NCI-H226 (cell line): ENCODE results near the gene KCTD7.
"Not testable (repeated sequence)": the region's sequence is repeated elsewhere in the genome, so short reads cannot be mapped to it uniquely, and the experiment has no call there.

Experiments used
- DNase-seq: peaks from one replicate; pipeline ENCODE4 v3.0.0-alpha.2; 2015

The KCTD7 gene

DNA sequence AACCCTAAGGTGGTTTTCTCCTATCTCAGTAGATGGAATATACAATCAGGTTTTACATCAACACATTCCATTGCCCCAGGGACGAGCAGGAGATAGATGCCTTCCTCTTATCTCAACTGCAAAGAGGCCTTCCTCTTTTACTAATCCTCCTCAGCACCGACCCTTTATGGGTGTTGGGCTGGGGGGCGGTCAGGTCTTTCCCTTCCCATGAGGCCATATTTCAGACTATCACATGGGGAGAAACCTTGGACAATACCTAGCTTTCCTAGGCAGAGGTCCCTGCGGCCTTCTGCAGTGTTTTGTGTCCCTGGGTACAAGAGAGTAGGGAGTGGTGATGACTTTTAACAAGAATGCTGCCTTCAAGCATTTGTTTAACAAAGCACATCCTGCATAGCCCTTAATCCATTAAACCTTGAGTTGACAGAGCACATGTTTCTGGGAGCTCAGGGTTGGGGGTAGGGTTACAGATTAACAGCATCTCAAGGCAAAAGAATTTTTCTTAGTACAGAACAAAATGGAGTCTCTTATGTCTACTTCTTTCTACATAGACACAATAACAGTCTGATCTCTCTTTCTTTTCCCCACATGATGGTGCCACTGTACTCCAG is 9.2 kb upstream of the KCTD7 start:
- not testable (repeated sequence) for DNase-seq

DNA sequence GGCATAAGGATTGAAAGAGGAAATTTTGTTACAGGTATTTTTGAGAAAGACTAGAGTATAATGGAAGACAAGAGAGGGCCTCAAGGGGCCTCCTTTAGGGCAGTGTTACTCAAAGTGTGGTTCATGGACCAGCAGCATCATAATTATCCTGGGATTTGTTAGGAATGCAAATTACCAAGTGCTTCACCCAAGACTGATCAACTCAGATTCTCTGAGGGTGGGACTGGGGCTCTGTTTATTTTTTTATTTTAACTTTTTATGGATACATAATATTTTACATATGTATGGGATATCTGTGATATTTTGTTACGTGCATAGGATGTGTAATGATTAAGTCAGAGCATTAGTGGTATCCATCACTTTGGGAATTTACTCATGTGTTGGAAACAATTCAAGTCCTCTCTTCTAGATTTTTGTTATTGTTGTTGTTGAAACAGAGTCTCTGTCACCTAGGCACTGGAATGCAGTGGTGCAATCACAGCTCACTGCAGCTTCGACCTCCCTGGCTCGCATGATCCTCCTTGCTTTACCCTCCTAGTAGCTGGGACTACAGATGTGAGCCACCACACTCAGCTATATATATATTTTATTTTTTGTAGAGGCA is 2.2 kb upstream of the KCTD7 start:
- no peak for DNase-seq

DNA sequence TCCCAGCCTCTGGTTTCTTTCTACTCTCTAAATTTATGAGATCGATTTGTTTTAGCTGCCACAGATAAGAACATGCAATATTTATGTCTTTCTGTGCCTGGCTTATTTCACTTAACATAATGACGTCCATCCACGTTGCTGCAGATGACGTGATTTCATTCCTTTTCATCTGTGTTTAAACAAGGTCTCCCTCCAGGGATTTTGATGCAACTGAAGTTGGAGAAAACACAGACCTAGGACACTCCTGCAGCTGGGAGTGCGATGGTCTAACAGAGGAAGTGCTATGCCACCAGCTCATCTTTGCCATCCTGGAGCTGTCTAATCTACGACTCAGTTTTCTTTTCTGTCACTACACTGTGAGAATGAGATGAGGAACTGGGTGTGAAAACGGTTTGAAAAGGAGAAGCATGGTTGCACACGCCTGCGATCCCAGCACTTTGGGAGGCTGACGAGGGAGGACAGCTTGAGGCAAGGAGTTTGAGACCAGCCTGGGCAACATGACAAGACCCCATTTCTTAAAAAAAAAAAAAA is 1.5 kb upstream of the KCTD7 start:
- no peak for DNase-seq

DNA sequence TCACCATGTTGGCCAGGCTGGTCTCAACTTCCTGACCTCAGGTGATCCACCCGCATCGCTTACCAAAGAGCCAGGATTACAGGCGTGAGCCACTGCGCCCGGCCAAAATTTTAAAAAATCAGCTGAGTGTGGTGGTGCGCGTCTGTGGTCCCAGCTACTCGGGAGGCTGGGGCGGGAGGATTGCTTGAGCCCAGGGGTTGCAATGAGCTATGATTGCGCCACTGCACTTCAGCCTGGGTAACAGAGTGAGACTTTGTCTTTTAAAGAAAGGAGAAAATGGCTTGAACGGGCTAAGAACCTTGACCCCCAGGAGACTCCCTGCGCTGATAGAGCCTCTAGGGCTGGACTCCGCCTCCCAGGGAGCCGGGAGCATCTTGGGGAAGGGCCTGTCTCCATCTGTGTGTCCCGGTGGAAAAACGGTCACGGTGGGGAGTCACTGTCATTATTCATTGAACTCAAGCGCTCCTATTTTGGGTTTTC is 760 bp upstream of the KCTD7 start:
- DNase-seq: no peak

DNA sequence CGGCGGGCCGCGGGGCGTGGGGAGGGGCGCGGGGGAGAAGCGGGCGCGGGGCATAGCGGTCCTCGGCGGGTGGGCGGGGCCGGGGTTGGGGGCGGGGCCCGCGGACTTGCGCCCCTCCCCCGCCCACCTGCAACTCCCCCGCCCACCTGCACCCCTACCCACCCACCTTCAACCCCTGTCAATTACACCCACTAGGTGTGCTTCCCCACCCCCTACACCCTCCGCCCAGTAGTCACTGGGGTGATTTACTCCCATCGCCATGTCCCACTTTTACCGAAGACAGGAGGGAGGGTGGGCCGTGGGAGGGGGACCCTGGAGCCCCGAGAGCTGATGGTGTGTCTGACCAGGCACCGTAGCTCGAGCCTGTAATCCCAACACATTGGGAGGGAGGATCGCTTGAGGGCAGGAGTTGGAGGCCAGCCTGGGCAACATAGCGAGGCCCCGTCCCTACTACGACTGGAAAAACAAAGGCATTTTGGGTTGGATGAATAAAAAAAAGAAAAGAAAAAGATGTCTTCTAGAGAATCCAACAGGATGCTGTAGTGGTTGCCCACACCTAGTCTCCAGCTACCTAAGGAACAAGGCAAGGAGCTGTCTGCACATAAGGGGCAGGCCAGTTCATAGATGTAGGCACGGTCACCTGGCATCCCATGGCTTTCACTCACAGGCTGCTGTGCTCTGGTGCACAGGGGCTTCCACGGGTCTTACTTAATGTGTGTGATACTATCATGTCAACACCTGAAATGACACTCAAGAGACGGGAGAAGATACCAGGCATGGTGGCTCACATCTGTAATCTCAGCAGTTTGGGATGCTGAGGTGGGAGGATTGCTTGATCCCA is 761 bp downstream of the KCTD7 start:
- no peak for DNase-seq

DNA sequence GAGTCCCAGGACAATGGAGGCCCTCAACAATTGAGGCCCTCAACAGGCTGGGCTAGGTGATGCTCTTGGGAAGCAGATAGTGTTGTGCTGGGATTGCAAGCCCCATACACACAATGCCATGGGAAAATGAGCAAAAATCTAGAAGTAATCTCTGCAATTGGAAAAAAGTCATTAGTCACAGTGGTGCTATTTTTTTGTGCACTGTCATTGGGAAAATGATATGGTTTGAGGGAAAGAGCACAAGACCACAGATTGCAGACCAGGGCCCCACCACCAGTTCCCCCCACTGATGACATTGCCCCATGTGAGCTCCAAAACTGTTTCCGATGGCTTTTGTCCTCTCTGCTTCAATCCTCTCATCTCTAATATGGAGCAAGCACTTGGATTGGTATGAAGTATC is 1.9 kb downstream of the KCTD7 start:
- DNase-seq: no peak

DNA sequence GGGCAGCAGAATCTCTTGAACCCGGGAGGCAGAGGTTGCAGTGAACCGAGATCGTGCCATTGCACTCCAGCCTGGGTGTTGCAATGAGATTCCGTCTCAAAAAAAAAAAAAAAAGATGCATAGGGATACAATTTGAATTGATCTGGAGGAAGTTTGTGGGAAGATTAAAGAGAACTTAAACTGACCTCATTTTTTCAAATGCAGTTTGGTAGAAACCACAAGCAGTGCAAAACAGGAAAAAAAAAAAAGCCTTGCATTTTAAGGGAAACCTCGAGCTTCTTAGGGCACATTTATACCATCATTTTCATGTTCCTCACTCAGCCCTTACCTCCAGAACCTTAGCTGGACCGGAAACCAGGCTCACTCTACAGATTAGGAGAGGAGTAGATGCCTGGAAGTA is 2.8 kb downstream of the KCTD7 start:
- DNase-seq: no peak

DNA sequence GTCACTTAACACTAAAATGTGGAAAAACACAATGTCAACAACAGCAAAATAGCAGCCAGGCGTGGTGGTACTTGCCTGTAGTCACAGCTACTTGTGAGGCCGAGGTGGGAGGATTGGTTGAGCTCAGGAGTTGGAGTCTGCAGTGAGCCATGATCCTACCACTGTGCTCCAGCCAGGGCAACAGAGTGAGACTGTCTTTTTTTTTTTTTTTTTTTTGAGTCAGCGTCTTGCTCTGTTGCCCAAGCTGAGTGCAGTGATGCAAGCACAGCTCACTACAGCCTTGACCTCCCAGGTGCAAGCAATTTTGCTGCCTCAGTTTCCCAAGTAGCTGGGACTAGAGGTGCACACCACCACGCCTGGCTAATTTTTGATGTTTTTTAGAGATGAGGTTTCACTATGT is 6.1 kb downstream of the KCTD7 start:
- no peak for DNase-seq

DNA sequence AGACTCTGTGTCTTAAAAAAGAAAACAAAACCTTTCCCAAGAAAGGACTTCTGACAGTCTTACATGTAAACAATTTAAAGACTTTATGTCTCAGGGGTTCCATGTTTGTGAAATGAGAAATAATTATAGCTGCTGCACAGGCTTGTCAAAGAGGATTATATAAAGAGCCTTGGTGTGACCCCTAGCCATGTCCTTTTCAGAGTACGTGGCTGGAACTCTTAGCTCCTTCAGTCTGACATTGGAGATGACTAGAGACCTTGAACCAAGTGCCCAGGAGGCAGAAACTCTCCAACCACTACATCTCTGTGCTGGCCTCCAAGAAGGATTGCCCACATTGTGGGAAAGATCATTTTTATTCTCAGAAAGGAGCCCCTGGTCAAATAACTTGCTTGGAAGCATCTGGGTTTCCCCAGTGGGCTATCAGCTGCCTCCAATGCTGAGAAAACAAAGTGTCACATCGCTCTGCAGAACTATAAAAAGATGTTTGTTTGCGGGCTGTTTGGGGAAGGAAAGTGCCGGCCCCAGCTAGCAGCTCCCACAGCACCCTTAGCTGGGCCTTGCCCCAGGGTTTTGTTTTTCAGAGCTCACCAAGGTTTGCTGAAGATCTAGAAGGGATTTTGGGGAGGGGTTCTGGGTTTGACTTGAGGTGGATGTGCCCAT is 6.8 kb downstream of the KCTD7 start:
- DNase-seq: not testable (repeated sequence)

DNA sequence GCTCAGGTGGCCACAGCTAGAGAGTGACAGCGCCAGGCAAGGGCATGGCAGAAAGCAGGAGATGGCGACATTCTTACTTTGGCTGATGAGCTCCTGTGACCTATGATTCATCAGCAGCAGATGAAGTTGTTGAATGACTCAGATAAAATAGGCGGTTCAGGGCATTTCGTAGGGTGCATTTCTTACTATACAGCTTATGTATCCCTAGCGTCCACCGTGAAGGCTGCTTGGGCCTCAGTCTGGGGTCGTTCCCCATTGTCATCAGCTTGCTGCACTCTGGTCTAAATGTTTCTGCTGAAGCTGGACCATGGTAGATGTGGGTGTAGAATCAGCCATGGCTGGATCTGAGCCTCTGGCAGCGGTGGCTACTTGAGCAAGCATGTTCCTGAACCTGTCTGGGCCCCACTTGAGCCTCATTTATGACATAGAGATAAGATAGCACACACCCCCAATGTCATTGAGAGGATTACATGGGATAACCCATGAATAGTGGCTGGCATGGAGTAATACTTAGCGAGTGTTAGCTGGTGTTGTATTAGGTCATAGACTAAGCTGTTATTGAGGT is 7.4 kb downstream of the KCTD7 start:
- DNase-seq: peak; percentile 73

DNA sequence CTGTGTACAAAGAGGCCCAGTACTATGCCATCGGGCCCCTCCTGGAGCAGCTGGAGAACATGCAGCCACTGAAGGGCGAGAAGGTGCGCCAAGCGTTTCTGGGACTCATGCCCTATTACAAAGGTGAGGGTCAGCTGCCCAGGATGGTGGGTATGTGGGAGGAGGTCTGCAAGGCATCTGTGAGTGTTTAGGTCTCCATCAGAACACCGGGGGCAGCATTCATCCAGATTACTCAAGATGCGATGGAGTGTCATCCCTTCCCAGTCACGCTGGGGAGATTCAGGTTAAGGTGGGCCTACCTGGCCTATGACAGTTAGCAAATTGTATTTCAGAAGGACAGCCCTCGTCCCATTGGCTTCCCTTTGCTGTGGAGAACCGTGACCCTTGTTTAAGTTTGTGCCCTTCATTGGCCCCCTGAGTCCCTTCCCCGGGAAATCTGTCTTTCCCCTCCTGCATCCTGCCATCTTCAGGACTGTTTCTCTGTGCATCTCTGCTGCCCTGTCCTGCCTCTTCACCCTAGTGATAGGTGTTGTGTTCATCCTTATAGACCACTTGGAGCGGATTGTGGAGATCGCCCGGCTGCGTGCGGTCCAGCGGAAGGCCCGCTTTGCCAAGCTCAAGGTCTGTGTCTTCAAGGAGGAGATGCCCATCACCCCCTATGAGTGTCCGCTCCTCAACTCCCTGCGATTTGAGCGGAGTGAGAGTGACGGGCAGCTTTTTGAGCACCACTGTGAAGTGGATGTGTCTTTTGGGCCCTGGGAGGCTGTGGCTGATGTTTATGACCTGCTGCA is 9.8 kb downstream of the KCTD7 start:
- DNase-seq: no peak

DNA sequence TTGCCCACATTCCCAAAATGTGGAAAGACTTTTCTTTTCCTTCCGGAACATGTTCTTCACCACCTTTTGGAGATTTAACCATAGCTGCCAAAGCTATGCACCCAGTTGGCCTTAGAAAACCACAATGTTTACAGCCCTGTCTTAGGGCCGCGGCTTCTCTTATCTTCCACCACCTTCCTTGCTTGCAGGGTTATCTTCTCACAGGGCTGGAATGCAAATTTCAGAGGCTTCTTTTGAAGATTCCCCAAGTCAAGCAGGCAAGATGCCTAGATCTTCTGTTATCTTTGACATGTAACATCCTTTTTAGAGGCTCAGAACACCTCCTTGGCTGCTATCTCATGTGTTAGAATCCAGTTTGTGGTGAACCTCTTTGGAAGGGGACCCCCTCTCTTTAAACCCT is 11.1 kb downstream of the KCTD7 start:
- DNase-seq: peak; percentile 71

DNA sequence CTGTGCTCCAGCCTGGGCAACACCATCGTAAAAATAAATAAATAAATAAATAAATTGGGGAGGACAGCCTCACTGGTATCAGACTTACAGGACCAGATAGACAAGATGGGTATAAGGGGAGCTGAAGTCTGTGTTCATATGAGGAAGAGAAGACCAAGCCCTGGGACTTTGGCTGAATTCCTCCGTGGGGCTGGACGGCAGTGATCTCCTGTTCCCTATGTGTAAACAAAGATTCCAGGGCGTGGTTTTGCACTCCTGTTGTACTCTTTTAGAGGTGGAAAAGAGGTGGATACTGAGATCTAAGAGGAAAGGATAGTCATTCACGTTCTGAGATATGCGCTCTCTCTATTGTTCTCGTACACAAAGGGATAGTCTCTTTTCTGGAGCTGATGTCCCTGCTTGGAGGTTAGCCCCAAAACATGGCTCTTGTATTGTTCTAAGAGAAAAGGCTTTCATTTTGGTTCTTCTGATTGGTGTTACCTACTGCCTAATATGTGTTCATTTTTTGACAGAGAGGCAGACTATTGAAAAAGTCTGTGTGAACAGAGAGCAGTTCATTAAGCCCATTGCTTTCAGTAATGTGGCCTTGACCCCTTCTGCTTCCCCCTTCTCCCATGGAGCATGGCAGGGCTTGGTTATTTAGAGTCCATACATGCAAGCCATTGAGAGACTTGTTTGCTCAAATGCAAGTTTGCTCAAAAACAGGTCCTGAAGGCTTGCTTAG is 12.3 kb downstream of the KCTD7 start:
- no peak for DNase-seq

DNA sequence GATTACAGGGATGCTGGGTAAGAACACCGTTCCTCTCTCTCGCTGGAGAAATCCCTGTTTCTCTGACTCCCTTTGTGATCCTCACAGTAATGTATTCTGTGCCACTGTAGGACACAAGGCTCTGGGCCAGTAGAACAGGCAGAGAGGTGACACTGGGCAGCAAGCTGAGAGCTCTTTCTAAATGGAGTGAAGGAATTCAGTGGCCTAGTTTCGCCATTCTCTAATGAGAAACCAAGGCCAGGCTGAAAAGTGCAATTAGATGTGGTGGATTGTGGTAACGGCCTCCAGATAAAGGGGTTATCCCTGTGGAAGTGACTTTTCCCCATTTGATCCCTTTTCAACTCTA is 12.8 kb downstream of the KCTD7 start:
- DNase-seq: no peak

DNA sequence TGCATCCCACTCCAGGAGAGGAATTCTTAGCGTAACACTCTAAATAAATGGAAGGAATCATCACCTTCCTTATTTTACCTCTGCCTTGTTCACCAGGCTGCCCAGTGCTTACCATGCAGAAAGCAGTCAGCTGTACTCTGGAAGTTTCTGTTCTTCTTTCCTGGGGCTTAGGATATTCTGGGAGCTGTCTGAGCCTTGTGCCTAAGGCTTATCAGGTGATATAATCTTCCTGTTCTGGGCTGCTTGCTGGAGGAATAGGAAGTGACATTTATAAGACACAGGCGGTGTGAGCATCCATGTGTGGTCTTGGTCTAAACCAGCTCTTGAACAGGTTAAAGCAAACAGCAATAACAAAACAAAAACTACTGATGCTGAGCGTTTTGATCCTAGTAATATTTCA is 13.5 kb downstream of the KCTD7 start:
- DNase-seq: no peak

DNA sequence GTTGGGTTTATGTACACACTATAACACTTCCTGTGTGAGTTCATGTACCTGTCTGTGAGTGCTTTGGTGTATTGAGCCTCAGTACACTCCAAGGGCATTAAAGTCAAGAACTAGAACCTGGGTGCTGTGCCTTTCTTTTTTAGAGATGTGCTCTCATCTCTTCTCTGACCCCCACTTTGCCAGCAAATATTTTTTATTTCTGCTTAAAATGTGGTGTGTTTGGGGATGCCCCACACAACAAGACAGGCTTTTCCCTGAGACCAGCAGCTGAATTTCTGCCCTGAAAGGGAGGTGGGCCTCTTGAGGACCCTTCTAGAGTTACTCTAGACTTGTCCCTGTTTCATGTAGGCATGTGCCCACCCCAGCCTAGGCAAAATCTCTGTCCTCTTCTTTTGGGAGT is 14.3 kb downstream of the KCTD7 start:
- DNase-seq: no peak

DNA sequence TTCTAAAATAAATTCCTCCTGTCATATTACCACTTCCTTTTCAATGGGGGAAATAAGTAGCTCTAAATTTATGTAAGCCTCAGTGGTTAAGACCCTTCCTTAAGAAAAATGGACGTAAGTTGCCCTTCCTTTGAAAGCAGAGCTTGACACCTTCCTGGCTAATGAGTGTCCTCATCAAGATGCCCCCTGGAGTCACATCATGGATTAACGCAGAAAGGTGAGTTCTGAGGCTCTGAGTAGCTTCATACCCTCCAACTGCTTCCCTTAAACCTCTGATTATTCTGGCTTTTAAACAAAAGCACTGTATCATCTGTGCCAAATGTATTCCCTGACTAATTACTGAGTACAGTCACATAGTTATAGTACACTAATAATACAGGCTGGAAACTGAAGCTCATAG is 14.7 kb downstream of the KCTD7 start:
- DNase-seq: no peak

DNA sequence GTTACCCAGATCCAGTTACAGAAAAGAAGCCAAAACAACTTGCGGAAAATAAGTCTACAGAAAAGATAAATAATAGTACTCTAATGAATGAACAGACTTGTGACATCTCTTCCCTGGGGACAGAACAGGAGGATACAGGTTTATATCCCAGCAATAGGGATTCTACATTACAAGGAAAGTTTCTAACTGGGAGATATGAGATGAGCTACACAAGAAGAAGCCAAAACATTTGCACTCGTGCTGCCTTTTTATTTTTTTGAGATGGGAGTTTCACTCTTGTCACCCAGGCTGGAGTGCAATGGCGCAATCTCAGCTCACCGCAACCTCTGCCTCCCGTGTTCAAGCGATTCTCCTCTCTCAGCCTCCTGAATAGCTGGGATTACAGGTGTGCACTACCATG is 22.3 kb downstream of the KCTD7 start:
- DNase-seq: not testable (repeated sequence)

DNA sequence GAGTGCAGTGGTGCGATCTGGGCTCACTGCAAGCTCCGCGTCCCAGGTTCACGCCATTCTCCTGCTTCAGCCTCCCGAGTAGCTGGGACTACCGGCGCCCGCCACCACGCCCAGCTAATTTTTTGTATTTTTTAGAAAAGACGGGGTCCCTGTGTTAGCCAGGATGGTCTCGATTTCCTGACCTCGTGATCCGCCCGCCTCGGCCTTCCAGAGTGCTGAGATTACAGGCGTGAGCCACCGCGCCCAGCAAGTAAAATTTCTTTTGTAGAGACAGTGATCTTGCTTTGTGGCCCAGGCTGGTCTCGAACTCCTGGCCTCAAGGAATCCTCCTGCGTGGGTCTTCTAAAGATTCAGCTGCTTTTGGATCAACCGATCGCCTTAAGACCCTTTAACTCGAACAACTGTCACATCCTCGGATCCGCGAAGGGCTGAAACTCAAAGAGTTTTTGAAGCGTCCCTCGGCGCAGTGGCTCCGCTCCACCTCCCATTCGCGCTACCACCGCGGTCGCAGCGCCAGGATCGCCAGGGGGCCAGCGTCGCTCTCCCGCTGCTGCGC is 25.1 kb downstream of the KCTD7 start:
- not testable (repeated sequence) for DNase-seq

DNA sequence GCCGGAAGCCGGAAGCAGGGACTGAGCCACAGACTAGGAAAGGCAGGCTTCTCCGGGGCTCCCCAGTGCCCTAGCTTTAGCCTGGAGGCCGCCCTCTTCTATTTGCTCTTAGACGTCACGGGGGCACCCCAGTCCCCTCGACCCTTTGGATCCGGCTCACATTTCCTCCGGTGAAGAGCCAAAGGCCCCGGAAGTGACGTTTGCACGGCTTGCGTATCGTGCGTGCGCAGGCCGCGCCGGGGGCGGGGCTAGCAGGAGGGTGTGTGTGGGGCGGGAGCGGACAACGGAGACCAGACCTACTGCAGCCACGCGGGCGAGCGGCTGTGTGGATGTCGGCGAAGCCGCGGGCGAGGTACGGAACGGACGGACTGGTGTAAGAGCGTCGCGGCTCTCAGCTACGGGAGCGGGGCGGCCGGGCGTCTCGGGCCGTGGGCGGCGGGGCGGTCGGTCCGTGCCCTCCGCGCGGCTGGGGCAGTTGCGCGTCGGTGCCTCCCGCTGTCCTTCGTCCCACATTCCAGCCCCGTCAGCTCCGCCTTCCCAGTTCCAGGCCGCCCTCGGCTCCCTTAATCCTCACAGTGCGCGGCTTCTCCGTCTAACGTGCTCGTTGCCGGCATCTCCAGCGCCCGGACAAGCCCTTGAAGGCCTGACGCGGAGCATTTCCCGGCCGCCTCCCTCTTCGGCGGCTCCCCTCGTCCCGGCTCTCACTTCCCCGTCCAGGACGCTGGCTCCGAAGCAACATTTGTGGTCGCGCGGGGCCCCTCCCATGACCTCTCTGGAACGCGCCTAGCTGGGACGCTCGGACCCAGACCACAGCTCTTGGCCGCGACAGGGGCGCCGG is 25.8 kb downstream of the KCTD7 start:
- peak; percentile 98 for DNase-seq
